Measurements from ENCODE around the gene TMEM266.
"Not testable (repeated sequence)": the region's sequence is repeated elsewhere in the genome, so short reads cannot be mapped to it uniquely, and the experiment has no call there.

Gene TMEM266, protein sequence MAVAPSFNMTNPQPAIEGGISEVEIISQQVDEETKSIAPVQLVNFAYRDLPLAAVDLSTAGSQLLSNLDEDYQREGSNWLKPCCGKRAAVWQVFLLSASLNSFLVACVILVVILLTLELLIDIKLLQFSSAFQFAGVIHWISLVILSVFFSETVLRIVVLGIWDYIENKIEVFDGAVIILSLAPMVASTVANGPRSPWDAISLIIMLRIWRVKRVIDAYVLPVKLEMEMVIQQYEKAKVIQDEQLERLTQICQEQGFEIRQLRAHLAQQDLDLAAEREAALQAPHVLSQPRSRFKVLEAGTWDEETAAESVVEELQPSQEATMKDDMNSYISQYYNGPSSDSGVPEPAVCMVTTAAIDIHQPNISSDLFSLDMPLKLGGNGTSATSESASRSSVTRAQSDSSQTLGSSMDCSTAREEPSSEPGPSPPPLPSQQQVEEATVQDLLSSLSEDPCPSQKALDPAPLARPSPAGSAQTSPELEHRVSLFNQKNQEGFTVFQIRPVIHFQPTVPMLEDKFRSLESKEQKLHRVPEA

DNA sequence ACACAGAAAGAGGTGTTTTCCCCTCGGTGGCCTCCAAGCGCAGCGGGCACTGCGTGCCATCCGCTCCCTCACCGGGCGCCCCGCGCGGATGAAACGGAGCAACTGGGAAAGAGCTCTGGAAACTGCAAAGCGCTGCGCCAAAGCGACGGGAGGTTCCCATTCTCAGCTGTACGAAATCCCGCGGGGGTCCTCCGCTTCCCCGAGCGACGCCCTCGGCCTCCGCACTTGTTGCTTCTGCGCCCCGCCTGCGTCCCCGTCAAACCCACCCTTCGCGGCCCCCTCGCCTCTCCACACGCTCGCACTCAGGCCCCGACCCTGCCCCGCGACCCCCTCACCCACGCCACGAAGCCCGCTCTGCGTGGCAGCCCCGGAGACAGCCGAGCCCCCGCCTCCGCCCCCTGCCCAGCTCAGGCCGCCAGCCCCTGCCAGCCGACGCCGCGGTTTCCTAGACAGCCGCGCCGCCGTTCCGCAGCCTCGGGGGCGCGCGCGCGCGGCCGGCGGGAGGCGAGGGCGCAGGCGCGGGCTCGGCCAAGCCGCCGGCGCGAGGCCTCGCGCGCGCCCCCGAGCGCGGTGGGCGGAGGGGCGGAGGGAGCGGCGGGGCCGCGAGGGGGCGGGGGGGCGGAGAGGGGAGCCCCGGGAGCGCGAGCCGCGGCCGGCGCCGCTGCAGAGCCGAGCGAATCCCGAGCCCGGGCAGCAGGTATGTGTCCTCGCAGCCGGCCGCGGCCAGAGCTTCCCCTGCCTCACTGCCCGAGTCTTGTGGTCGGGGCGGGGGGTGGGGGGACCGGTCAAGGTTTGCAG is at the start of gene TMEM266:
TMEM266 (plus strand) TSS at position 666 of the 798 bp plus-strand sequence. CDS start 74,279 bp downstream, outside the sequence.
- Histone ChIP-seq H3K36me3 (ENCODE audit: control insufficient read depth, insufficient read depth, low read length) (no peaks in the 10 kb centered on the region), H3K9me3 (ENCODE audit: control insufficient read depth, low read length) (no peaks in the 10 kb centered on the region), H3K79me2 (no peaks in the 10 kb centered on the region), H3K4me3 (ENCODE audit: low read depth, low read length) (peak within 1 kb of the TSS; percentile 57), H3K4me1 (no peaks in the 10 kb centered on the region), H3K27me3 (ENCODE audit: control insufficient read depth, insufficient read depth, low read length) (no peaks in the 10 kb centered on the region), H3K27ac (no peak within 1 kb of the TSS), H3K4me2 (ENCODE audit: low read length) (peak within 1 kb of the TSS; percentile 74), H2AFZ (peak within 1 kb of the TSS; percentile 62), H3K9ac (no peak within 1 kb of the TSS)
- no peak for TF ChIP-seq CTCF (IDR thresholded peaks at IDR 0.05)

DNA sequence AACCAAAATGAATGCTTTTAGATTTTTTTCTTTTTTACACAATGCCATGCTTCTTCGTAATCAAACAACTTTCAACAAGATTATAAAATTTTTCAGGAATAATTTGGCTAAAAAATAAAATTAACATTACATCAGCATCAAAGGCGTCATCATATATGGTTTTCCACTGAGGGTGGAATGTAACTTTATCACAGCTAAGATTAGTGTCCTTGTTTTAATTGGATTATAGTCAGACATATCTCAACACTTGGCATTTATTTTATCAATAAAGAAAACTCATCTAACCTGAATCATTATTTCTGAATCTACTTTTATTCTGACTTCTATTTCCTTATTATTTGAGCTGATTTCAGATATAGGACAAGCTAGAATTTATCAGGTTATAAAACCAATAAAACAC is 49.2 kb upstream of the TMEM266 start:
- Histone ChIP-seq H2AFZ (no peak overlapping the region), H3K9ac (no peak overlapping the region), H3K27me3 (ENCODE audit: control insufficient read depth, insufficient read depth, low read length) (no peaks in the 10 kb centered on the region), H3K79me2 (no peaks in the 10 kb centered on the region), H3K36me3 (ENCODE audit: control insufficient read depth, insufficient read depth, low read length) (no peaks in the 10 kb centered on the region), H3K4me3 (ENCODE audit: low read depth, low read length) (no peak overlapping the region), H3K4me1 (no peaks in the 10 kb centered on the region), H3K4me2 (ENCODE audit: low read length) (no peak overlapping the region), H3K9me3 (ENCODE audit: control insufficient read depth, low read length) (no peaks in the 10 kb centered on the region), H3K27ac (no peak overlapping the region)
- no peak for TF ChIP-seq CTCF (IDR thresholded peaks at IDR 0.05)

DNA sequence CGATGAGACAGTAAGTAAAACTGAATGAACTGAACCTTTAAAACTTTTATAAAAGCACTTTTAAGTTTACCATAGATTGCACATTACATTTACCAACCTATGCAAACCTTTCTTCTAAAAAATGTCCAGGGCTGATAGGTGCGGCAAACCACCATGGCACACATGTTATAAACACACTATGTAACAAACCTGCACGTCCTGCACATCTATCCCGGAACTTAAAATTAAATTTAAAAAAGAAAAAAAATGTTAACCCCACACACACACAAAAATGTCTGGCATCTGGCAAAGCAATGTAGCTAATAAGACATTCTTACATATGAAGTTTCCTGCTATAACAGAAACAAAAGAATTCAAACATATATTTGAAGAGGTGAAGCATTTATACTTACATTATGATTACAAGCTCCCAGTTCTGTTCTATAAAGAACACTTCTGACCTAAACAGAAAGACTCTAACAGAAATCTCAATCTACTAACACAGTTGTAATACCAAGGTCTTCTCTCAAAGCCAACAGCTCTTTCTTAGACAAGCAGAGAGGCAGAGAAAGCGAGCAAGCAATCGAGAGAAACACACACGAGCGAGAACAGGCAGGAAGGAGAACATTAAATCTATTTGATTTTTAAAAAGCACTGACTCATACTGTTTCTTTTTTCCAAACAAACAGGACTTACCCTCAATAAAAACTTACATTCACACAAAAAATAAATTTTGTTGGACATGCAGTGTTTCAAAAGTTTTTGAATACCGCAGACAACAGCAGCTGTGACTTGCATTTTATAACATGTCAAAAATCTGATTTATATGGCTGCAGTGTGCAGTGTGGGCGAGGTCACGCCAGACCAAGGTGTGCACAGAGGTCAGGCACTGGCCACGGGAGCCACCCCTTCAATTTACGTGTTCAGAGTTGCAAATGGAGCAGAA is 47.9 kb upstream of the TMEM266 start, which contains the start of gene NRG4:
NRG4 (minus strand) TSS at position 798 of the 925 bp plus-strand sequence. CDS start 1,194 bp downstream, outside the sequence.
- Histone ChIP-seq H3K4me1 (no peaks in the 10 kb centered on the region), H3K36me3 (ENCODE audit: control insufficient read depth, insufficient read depth, low read length) (no peaks in the 10 kb centered on the region), H3K4me2 (ENCODE audit: low read length) (no peak within 1 kb of the TSS), H3K79me2 (no peaks in the 10 kb centered on the region), H2AFZ (no peak within 1 kb of the TSS), H3K27ac (no peak within 1 kb of the TSS), H3K4me3 (ENCODE audit: low read depth, low read length) (no peak within 1 kb of the TSS), H3K9ac (no peak within 1 kb of the TSS), H3K9me3 (ENCODE audit: control insufficient read depth, low read length) (no peaks in the 10 kb centered on the region), H3K27me3 (ENCODE audit: control insufficient read depth, insufficient read depth, low read length) (no peaks in the 10 kb centered on the region)
- TF ChIP-seq CTCF (IDR thresholded peaks at IDR 0.05), result no peak

DNA sequence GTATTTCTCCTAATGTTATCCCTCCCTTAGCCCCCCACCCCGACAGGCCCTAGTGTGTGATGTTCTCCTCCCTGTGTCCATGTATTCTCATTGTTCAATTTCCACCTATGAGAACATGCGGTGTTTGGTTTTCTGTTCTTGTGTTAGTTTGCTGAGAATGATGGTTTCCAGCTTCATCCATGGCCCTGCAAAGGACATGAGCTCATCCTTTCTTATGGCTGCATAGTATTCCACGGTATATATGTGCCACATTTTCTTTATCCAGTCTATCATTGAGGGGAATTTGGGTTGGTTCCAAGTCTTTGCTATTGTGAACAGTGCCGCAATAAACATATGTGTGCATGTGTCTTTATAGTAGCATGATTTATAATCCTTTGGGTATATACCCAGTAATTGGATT is 46.3 kb upstream of the TMEM266 start:
- H3K4me2 ChIP-seq (ENCODE audit: low read length); H3K27ac ChIP-seq; H3K9me3 ChIP-seq (ENCODE audit: control insufficient read depth, low read length); H3K4me1 ChIP-seq; H3K9ac ChIP-seq; H3K36me3 ChIP-seq (ENCODE audit: control insufficient read depth, insufficient read depth, low read length); H3K27me3 ChIP-seq (ENCODE audit: control insufficient read depth, insufficient read depth, low read length); H3K79me2 ChIP-seq; H2AFZ ChIP-seq; H3K4me3 ChIP-seq (ENCODE audit: low read depth, low read length): not testable (repeated sequence)
